GM21825 (cell line): ENCODE data around the gene ADAM8.
"Not testable (repeated sequence)": the region's sequence is repeated elsewhere in the genome, so short reads cannot be mapped to it uniquely, and the experiment has no call there.

Source experiments
- ATAC-seq: cut with Tn5 transposase; IDR thresholded peaks from one replicate; pipeline ENCODE4 v1.9.1; 2021; ENCODE audit warnings: mild to moderate bottlenecking, moderate library complexity; ENCODE audit not compliant: unreplicated experiment

Gene ADAM8

DNA sequence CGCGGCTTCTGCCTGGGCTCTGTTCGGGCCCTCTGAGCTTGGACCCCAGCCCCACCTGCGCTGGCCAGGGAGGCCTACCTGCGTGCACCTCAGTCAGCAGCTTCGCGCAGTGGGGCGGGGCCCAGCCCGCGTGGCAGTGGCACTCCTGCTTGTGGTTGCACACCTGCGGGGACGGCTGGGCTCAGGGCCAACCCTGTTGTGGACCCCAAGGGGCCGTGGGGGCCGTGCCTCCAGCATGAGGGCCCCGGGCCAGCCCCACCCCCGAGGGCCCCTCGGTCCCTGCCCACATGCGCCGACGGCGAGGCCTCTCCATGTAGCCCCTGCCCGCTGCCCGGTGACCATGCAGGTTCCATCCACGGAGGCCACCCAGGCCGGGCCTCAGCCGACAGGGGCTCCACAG is 7.3 kb downstream of the ADAM8 start:
- ATAC-seq = no peak

DNA sequence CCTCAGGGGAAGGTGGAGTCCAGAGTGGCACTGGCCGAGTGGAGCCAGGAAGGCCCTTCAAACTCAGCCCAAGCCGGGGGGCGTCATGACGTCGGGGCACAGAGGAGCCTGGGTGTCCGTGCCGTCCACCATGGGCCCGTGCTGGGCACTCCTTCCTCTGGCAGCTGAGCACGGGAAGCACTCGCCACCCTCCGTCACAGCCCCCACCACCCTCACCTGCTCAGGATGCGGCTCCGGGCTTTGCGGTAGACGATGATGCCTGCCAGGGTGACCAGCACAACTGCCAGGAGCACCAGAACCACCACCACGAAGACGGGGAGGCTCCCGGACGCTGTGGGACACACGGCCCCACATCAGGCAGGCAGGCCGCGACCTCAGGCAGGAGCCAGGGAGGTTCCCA is 8.1 kb downstream of the ADAM8 start:
- ATAC-seq = no peak

DNA sequence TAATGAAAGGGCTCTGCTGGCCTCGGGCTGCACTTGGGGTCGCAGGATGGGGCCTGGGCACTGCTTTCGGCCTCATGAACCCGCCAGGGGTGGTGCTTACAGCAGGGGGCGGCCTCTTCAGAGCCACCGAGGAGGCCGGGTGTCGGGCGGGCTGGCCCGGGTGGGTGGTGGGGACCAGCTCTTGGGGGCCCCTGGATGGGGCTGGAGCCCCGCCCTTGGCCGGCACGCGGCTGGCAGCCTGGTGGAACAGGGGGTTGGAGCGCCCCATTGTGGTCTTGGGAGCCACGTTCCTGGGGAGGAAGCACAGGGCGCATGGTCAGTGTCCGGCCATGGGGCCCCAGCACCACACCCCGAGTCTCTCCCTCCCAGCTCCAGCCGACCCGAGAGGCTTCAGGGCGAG is 8.8 kb downstream of the ADAM8 start:
- ATAC-seq = no peak

GRCh38 chr10:133267293-133267692 is 9.4 kb downstream of the ADAM8 start:
- ATAC-seq = no peak

DNA sequence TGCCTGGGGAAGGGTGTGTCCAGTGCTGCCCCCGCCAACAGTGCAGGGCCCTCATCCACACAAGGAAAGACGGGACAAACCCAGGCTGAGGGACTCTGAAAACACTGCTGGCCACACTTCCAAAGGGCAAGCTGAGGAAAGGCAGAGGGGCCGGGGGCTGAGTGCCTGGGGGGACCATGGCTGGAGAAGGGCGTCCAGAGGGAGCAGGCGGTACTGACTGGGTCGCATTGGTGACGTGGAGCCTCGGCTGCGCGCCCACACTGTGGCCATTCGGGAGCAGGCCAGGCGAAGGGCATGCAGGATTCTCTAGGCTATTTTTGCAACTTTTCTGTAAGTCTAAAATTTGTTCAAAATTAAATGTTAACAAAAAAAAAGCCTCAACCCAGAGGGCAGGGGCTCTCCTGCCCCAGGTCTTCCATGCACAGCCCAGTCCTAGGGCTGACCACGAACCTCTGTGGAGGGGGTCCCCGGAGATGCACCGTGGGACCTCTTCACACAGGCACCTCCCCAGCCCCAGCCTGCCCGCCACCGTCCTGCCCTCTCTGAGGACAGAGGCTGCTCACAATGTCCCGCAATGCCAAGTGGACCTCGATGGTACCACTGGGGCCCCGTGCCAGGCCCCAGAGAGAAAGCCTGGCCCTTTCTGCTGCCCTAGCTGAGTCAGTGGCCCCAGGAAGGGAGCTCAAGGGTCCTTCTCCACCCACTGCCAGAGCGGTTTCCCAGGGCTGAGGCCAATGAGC is 10.4 kb downstream of the ADAM8 start:
- ATAC-seq = no peak

DNA sequence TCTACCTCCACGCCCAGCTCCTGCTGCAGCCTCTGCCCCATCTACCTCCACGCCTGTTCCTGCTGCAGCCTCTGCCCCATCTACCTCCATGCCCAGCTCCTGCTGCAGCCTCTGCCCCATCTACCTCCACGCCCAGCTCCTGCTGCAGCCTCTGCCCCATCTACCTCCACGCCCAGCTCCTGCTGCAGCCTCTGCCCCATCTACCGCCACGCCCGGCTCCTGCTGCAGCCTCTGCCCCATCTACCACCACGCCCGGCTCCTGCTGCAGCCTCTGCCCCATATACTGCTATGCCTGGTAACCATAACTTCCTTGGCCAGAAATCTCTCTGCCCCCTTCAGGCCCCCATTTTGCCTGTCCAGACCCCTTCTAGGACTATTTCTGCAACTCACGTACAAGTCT is 11.6 kb downstream of the ADAM8 start:
- not testable (repeated sequence) for ATAC-seq

- ATAC-seq = no peak
Measured at GRCh38 chr10:133264461-133264860, 12.2 kb downstream of the ADAM8 start.

DNA sequence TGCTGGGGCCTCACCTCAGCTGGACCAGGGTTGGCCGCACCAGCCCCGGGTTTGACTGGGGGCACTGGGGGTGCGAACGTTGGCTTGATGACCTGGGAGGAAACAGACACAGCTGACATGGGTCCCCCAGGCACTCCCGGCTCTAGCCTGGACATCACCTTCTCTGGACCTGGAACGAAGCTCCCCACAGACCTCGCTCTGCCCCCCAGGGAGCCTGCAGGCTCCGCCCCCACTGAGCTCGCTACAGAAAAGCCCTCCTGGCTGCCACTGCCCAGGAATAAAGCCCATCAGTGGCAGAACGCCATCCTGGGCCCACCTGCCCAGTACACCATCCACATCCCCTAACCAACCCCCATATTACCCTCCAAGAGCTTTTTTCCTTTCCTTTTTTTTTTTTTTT is 13.0 kb downstream of the ADAM8 start:
- ATAC-seq = no peak

GRCh38 chr10:133262696-133263095 is 14.0 kb downstream of the ADAM8 start:
- ATAC-seq = no peak

DNA sequence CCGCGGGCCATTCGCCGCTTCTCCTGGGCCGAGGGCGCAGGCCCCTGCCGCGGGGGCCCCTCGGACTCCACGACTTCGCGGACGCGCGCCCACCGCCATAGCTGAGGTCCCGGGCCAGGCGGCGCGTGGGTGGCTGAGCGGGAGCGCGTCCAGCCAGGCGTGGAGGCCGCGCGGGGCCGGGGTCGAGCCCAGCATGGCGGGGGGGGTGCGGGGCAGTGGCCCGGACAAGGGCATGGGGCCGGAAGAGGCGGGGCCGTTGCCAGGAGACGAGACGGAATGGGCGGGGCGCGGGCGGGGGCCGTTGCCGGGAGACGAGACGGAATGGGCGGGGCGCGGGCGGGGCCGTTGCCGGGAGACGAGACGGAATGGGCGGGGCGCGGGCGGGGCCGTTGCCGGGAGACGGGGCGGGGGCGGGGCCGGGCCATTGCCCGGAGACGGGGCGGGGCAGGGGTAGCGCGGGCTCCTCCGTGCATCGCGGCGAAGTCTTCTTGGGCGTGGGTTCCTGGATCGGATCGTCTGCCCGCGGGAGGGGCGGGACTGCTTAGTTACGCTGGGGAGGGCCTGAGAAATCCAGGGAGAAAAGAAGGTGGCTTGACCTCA is 14.8 kb downstream of the ADAM8 start:
- ATAC-seq = peak; percentile 43

- ATAC-seq = peak; percentile 44
Measured at GRCh38 chr10:133260895-133261725, 15.6 kb downstream of the ADAM8 start.

DNA sequence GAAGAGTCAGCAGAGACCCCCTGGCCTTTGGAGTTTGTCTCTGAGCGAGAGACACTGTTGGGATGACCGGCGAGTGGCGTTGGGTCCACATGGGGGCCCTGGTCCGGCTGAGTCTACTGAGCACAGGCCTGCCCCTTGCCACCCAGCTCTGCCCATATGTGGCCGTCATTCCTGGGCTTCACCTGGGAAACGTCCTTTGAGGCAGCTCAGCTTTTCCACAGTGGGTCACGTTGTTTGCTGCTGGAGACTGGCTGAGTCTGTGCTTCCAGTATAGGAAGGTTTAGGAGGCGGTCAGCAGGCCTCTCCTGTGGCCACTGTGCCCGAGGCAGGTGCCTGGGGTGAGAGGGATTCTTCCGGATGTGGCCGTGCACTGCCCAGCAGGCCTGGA is 17.1 kb downstream of the ADAM8 start:
- no peak for ATAC-seq

GRCh38 chr10:133258818-133259601 is 17.7 kb downstream of the ADAM8 start:
- ATAC-seq = no peak

- ATAC-seq = no peak
Measured at GRCh38 chr10:133258066-133258817, 18.4 kb downstream of the ADAM8 start.

GRCh38 chr10:133257489-133258065 is 19.1 kb downstream of the ADAM8 start:
- no peak for ATAC-seq

DNA sequence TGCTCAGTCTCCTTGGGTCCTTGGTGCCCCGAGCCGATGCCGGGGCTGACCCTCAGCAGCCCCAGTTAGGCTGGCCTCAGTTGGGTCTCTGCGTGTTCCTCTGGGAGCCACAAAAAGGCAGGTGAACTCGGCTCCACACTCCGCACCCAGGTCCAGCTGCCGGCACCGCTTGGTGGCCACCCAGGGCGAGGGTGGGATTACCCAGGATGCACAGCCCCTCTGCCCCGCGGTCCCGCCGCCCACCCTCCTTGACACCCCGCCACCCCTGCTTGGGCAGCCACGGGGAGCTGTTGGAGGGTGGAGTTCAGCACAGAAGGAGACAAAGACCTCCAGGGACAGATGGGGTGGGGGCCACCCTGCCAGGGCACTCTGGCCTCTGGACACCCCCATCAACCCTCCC is 21.3 kb downstream of the ADAM8 start:
- no peak for ATAC-seq

GRCh38 chr10:133254421-133255120 is 22.1 kb downstream of the ADAM8 start:
- no peak for ATAC-seq

DNA sequence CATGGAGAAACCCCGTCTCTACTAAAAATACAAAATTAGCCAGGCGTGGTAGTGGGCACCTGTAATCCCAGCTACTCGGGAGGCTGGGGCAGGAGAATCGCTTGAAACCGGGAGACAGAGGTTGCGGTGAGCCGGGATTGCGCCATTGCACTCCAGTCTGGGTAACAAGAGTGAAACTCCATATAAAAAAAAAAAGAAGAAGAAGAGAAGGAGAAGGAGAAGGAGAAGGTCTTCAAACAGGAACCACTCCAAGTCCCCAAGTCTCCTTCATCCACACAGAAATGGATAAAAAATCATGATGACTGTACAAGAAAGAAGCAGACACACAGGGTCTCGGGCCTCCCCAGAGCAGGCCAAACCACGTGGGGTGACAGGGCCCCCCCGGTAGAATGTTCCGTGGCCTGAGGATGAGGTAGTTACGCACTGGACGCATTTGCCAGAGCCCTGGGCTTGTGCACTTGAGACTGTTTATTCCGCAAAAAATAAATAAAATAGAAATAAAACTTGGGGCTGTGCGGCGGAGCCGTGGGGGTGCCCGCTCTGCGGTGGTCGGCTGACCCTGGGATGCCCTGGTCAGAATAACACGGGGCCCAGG is 23.2 kb downstream of the ADAM8 start:
- no peak for ATAC-seq

DNA sequence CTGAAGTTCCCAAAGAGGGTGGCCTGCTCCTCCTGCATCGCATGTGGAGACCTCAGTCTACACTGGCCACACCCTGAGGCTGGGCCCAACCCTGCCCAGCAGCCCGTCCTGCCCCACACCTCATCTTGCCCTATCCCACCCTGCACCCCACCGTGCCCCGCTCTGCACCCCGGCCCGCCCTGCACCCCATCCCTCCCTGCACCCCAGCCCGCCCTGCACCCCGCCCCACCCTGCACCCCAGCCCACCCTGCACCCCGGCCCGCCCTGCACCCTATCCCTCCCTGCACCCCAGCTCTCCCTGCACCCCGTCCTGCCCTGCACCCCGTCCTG is 24.5 kb downstream of the ADAM8 start:
- ATAC-seq = no peak
